Stimulated activated CD4-positive, alpha-beta T cell treated with anti-CD3 and anti-CD28 coated beads, TNF-alpha, amount 100 ng/mL, for 1 hour (primary cell): Measurements from ENCODE around the gene ZBTB37.
A peak's percentile ranks its signal among the peaks of the same experiment; 100 is the strongest.
"Not testable (repeated sequence)": the region's sequence is repeated elsewhere in the genome, so short reads cannot be mapped to it uniquely, and the experiment has no call there.

Experiments used
- DNase-seq, 3 donors: peaks; one replicate each; pipeline ENCODE4 v3.0.0-alpha.2; 2020; ENCODE audit warnings: low read depth in 3 of 3, low spot score in 1 of 3

ZBTB37 gene

GRCh38 chr1:173865468-173866164 is 2.6 kb upstream of the ZBTB37 start:
- DNase-seq, result no peak

- no peak for DNase-seq
Observed at GRCh38 chr1:173866413-173867115, 1.6 kb upstream of the ZBTB37 start.

GRCh38 chr1:173867141-173867752 is 933 bp upstream of the ZBTB37 start:
- peak in 1 of 3 donors; percentile 2 for DNase-seq

- peak; percentile 96 to 99 (median 98) for DNase-seq
Observed at GRCh38 chr1:173867753-173868265, 371 bp upstream of the ZBTB37 start, which contains the start of gene GAS5. TSS of gene GAS5 (minus strand) at chr1:173867989.

GRCh38 chr1:173869021-173869359 is 810 bp downstream of the ZBTB37 start:
- DNase-seq, result no peak

GRCh38 chr1:173870252-173871075 is 2.3 kb downstream of the ZBTB37 start:
- DNase-seq, result no peak

- DNase-seq, result no peak
Observed at GRCh38 chr1:173871091-173871490, 2.9 kb downstream of the ZBTB37 start.

- no peak for DNase-seq
Observed at GRCh38 chr1:173871500-173871899, 3.3 kb downstream of the ZBTB37 start.

- DNase-seq, result no peak
Observed at GRCh38 chr1:173876732-173877131, 8.6 kb downstream of the ZBTB37 start.

- DNase-seq, result no peak
Observed at GRCh38 chr1:173878251-173878650, 10.1 kb downstream of the ZBTB37 start.

GRCh38 chr1:173881117-173881516 is 12.9 kb downstream of the ZBTB37 start:
- DNase-seq, result not testable (repeated sequence)

GRCh38 chr1:173884701-173885100 is 16.5 kb downstream of the ZBTB37 start:
- no peak for DNase-seq

GRCh38 chr1:173886746-173887611 is 18.8 kb downstream of the ZBTB37 start:
- DNase-seq, result no peak

- DNase-seq, result no peak
Observed at GRCh38 chr1:173887627-173888026, 19.4 kb downstream of the ZBTB37 start.

GRCh38 chr1:173888749-173889148 is 20.6 kb downstream of the ZBTB37 start:
- DNase-seq, result no peak

- DNase-seq, result no peak
Observed at GRCh38 chr1:173889885-173890284, 21.7 kb downstream of the ZBTB37 start.

GRCh38 chr1:173893611-173894010 is 25.4 kb downstream of the ZBTB37 start:
- no peak for DNase-seq

- DNase-seq, result no peak
Observed at GRCh38 chr1:173894189-173894588, 26.0 kb downstream of the ZBTB37 start.

- DNase-seq, result no peak
Observed at GRCh38 chr1:173900427-173900826, 32.2 kb downstream of the ZBTB37 start.

GRCh38 chr1:173900992-173901391 is 32.8 kb downstream of the ZBTB37 start:
- no peak for DNase-seq
